Right lobe of liver (tissue), 6 donors: Measurements from ENCODE around the gene STK11. TPM values are rescaled to one million over a fixed set of nuclear protein-coding genes. Genes with fewer than 3 reads are reported as not detected.
"Not testable (repeated sequence)": the region's sequence is repeated elsewhere in the genome, so short reads cannot be mapped to it uniquely, and the experiment has no call there.

Source experiments
- ATAC-seq, 4 donors: fragments of 200-7000 bp; cut with Tn5 transposase; one replicate each; pipeline ENCODE4 v1.9.1; 2020; ENCODE audit warnings: mild to moderate bottlenecking in 4 of 4, moderate library complexity in 4 of 4
- DNase-seq, 3 donors: peaks; one replicate each; pipeline ENCODE4 v3.0.0-alpha.2; 2020
- H3K27ac ChIP-seq, 3 donors: fragments of 200-600 bp; one replicate each; pipeline ENCODE4 v1.8.0; 2022
- H3K27me3 ChIP-seq, 2 donors: fragments of 200-600 bp; one replicate each; pipeline ENCODE4 v1.8.0; 2022
- H3K36me3 ChIP-seq, 4 donors: fragments of 200-600 bp; sonication (generic) in 1 of 4; one replicate each; pipeline versions ENCODE4 v1.5.1 to v1.8.0; 2017 to 2022; ENCODE audit warnings: control low read depth in 1 of 4
- H3K4me1 ChIP-seq, 4 donors: fragments of 200-600 bp; sonication (generic) in 1 of 4; one replicate each; pipeline versions ENCODE4 v1.5.1 to v1.8.0; 2017 to 2022; ENCODE audit warnings: control low read depth in 1 of 4
- H3K4me3 ChIP-seq, 3 donors: fragments of 200-600 bp; one replicate each; pipeline ENCODE4 v1.8.0; 2022
- H3K9me3 ChIP-seq, 4 donors: fragments of 200-600 bp; sonication (generic) in 1 of 4; one replicate each; pipeline versions ENCODE4 v1.5.1 to v1.8.0; 2017 to 2022; ENCODE audit warnings: control low read depth in 1 of 4
- CTCF ChIP-seq, 4 donors: fragments of 200-600 bp in 3 of 4; fragments of 450-650 bp in 1 of 4; IDR thresholded peaks; one replicate each; pipeline versions ENCODE4 v1.5.1 to v1.8.0; 2016 to 2022; ENCODE audit warnings: antibody characterized with exemption in 4 of 4, mild to moderate bottlenecking in 2 of 4
- POLR2A ChIP-seq: fragments of 450-650 bp; IDR thresholded peaks from one replicate; pipeline ENCODE4 v1.6.1; 2017; ENCODE audit warnings: antibody characterized with exemption, mild to moderate bottlenecking
- WGBS: methylation state at CpG from one replicate; pipeline ENCODE4 v1.1.6; 2018; ENCODE audit warnings: low coverage, low lambda C conversion rate; ENCODE audit not compliant: insufficient coverage; ENCODE audit errors: missing lambda C conversion rate; 5-methylcytosine and 5-hydroxymethylcytosine counted together
- intact Hi-C, 2 donors: fragments of 100-400 bp; cut with DNase I; formaldehyde crosslinking; loops; one replicate each; pipeline versions ENCODE4 v1.11.2 to v1.14.1; 2022
- total RNA-seq, 6 experiments: library from RNA; depleted of rRNA in 2 of 6; stranded (reverse); fragments of >200 nt in 2 of 6; fragmentation: NEBNext Ultra II Directional in 3 of 6; extraction: Animal tissue kit (Norgen Biotek cat#: 25700) in 3 of 6; gene quantifications; one replicate each; pipeline versions ENCODE4 v1.1.0 to v1.2.4, GENCODE V29; 2016 to 2023
- donor health status: DM: no; HTN: yes; CAD: no.
- donor health status: DM: no; HTN: no; CAD: no.
- donor health status: DM: no; HTN: no; CAD: no.
- donor health status: DM: no; HTN: yes; CAD: no.
- donor health status: DM: no; HTN: yes; CAD: no.

The STK11 gene
- total RNA-seq, 6 experiments from 2014 or later = 23.8 to 34.0 (median 29.5) TPM

- peak overlapping the region; percentile 8 to 40 (median 21) for H3K4me3 ChIP-seq
- H3K4me1 ChIP-seq = peaks cover 0 to 73% (median 30%) of the 10 kb centered on the region in 4 donors
- ATAC-seq (peak; percentile 48 to 58 (median 52)), DNase-seq (peak; percentile 90 to 94 (median 94))
- peak overlapping the region; percentile 59 to 92 (median 66) for H3K27ac ChIP-seq
- H3K36me3 ChIP-seq = no peaks in the 10 kb centered on the region
- TF ChIP-seq CTCF (IDR thresholded peaks at IDR 0.05) (peak; percentile 98 to 99 (median 98)), POLR2A (no peak)
- H3K27me3 ChIP-seq = no peaks in the 10 kb centered on the region
- no CpG with 5 or more reads among the region's 33 CpGs for WGBS
- intact Hi-C loops = loop anchor here in 1 of 2 donors (1.0 kb wide), 1 partner anchor 23 kb away; no protein-coding TSS in a partner anchor
- H3K9me3 ChIP-seq = no peaks in the 10 kb centered on the region
Observed at GRCh38 chr19:1243768-1244692, 38.5 kb downstream of the STK11 start.

- peak; percentile 33 to 63 (median 49) for ATAC-seq
- Histone ChIP-seq H3K27ac (peak overlapping the region; percentile 59 to 92 (median 66)), H3K36me3 (peaks cover 0 to 2% (median 0%) of the 10 kb centered on the region in 4 donors), H3K9me3 (no peaks in the 10 kb centered on the region), H3K27me3 (no peaks in the 10 kb centered on the region), H3K4me3 (peak overlapping the region; percentile 8 to 40 (median 30)), H3K4me1 (peaks cover 0 to 73% (median 30%) of the 10 kb centered on the region in 4 donors)
- TF ChIP-seq POLR2A (no peak), CTCF (IDR thresholded peaks at IDR 0.05) (no peak)
- DNase-seq = peak; percentile 92 to 98 (median 96)
- intact Hi-C loops = loop anchor here in 1 of 2 donors (1.0 kb wide), 1 partner anchor 22 kb away; no protein-coding TSS in a partner anchor
- WGBS = 6% methylated on average over 10 of the region's 31 CpGs
Observed at GRCh38 chr19:1244693-1245451, 39.3 kb downstream of the STK11 start.

- 18% methylated on average over 4 of the region's 26 CpGs for WGBS
- TF ChIP-seq CTCF (IDR thresholded peaks at IDR 0.05) (no peak), POLR2A (peak; percentile 26)
- H3K9me3 ChIP-seq = no peaks in the 10 kb centered on the region
- peak; percentile 74 to 95 (median 95) for DNase-seq
- peak overlapping the region; percentile 56 to 92 (median 66) for H3K27ac ChIP-seq
- no peaks in the 10 kb centered on the region for H3K27me3 ChIP-seq
- ATAC-seq = peak; percentile 0 to 41 (median 22)
- intact Hi-C loops = no loop called here
- H3K36me3 ChIP-seq = peaks cover 0 to 5% (median 1%) of the 10 kb centered on the region in 4 donors
- peak overlapping the region in 2 of 3 donors; percentile 30 to 40 for H3K4me3 ChIP-seq
- H3K4me1 ChIP-seq = peaks cover 0 to 66% (median 28%) of the 10 kb centered on the region in 4 donors
Observed at GRCh38 chr19:1245494-1246264, 40.1 kb downstream of the STK11 start.

- H3K27ac ChIP-seq = peak overlapping the region in 2 of 3 donors; percentile 56 to 92
- H3K4me3 ChIP-seq = peak overlapping the region in 1 of 3 donors; percentile 40
- H3K36me3 ChIP-seq, intact Hi-C loops, H3K9me3 ChIP-seq, H3K27me3 ChIP-seq, ATAC-seq: not testable (repeated sequence)
- 76% methylated on average over 12 of the region's 27 CpGs for WGBS
- peak in 1 of 3 donors; percentile 53 for DNase-seq
- peaks cover 0 to 59% (median 24%) of the 10 kb centered on the region in 4 donors for H3K4me1 ChIP-seq
Observed at GRCh38 chr19:1246265-1247087, 40.9 kb downstream of the STK11 start.
